ENCODE results near the gene PON2.

GRCh38 chr7:95471071-95471470 lies 36.2 kb upstream of the PON2 start:
- no peak for TF ChIP-seq CTCF (conservative IDR thresholded peaks at IDR 0.05 in 1 of 2, IDR thresholded peaks at IDR 0.05 in 1 of 2; ENCODE audit: low read depth in 1 of 2, low read length in 2 of 2)
- TF ChIP-seq EZH2 (IDR thresholded peaks at IDR 0.05; ENCODE audit: low read length, missing control alignments), result no peak
